Measurements from ENCODE around the gene CUL2. TPM values are rescaled to one million over a fixed set of nuclear protein-coding genes. Genes with fewer than 3 reads are reported as not detected.
"Not testable (repeated sequence)": the region's sequence is repeated elsewhere in the genome, so short reads cannot be mapped to it uniquely, and the experiment has no call there.

The CUL2 gene
- polyA plus RNA-seq, 2 donors: 5.3 to 11.3 TPM

- Histone ChIP-seq H3K9me3 (ENCODE audit: control insufficient read depth in 2 of 2, insufficient read depth in 1 of 2, low read depth in 1 of 2, low read length in 1 of 2) (no peaks in the 10 kb centered on the region), H3K4me3 (ENCODE audit: low read depth in 1 of 2, low read length in 2 of 2) (no peak overlapping the region), H3K4me1 (ENCODE audit: control insufficient read depth in 2 of 2, insufficient read depth in 2 of 2, low read length in 1 of 2) (peaks cover 0 to 3% of the 10 kb centered on the region in 2 donors), H3K27me3 (ENCODE audit: control insufficient read depth in 1 of 2, insufficient read depth in 2 of 2, low read length in 2 of 2) (no peaks in the 10 kb centered on the region), H3K27ac (ENCODE audit: low read depth in 2 of 2, low read length in 1 of 2) (no peak overlapping the region), H3K36me3 (ENCODE audit: control insufficient read depth in 2 of 2, insufficient read depth in 2 of 2, low read length in 1 of 2) (no peaks in the 10 kb centered on the region)
- WGBS, 2 donors: 74 to 78% methylated on average over 2 of the region's 2 CpGs
These were observed 94.2 kb downstream of the CUL2 start for GRCh38 chr10:34995925-34996324.

GRCh38 chr10:34994565-34995142 is 95.5 kb downstream of the CUL2 start:
- no peaks in the 10 kb centered on the region for H3K36me3 ChIP-seq (ENCODE audit: control insufficient read depth in 2 of 2, insufficient read depth in 2 of 2, low read length in 1 of 2)
- no peaks in the 10 kb centered on the region for H3K9me3 ChIP-seq (ENCODE audit: control insufficient read depth in 2 of 2, insufficient read depth in 1 of 2, low read depth in 1 of 2, low read length in 1 of 2)
- H3K4me1 ChIP-seq (ENCODE audit: control insufficient read depth in 2 of 2, insufficient read depth in 2 of 2, low read length in 1 of 2): peaks cover 0 to 3% of the 10 kb centered on the region in 2 donors
- H3K4me3 ChIP-seq (ENCODE audit: low read depth in 1 of 2, low read length in 2 of 2): no peak overlapping the region
- H3K27ac ChIP-seq (ENCODE audit: low read depth in 2 of 2, low read length in 1 of 2): peak overlapping the region in 1 of 2 donors; percentile 33
- 13 to 18% methylated on average over 7 of the region's 7 CpGs for WGBS, 2 donors
- H3K27me3 ChIP-seq (ENCODE audit: control insufficient read depth in 1 of 2, insufficient read depth in 2 of 2, low read length in 2 of 2): no peaks in the 10 kb centered on the region

GRCh38 chr10:34993782-34994181 is 96.4 kb downstream of the CUL2 start:
- Histone ChIP-seq H3K27ac (ENCODE audit: low read depth in 2 of 2, low read length in 1 of 2) (no peak overlapping the region), H3K4me3 (ENCODE audit: low read depth in 1 of 2, low read length in 2 of 2) (no peak overlapping the region), H3K4me1 (ENCODE audit: control insufficient read depth in 2 of 2, insufficient read depth in 2 of 2, low read length in 1 of 2) (peaks cover 0 to 3% of the 10 kb centered on the region in 2 donors), H3K9me3 (ENCODE audit: control insufficient read depth in 2 of 2, insufficient read depth in 1 of 2, low read depth in 1 of 2, low read length in 1 of 2) (no peaks in the 10 kb centered on the region), H3K27me3 (ENCODE audit: control insufficient read depth in 1 of 2, insufficient read depth in 2 of 2, low read length in 2 of 2) (no peaks in the 10 kb centered on the region), H3K36me3 (ENCODE audit: control insufficient read depth in 2 of 2, insufficient read depth in 2 of 2, low read length in 1 of 2) (no peaks in the 10 kb centered on the region)
- 91 to 93% methylated on average over 1 of the region's 1 CpG for WGBS, 2 donors

- WGBS, 2 donors: 76 to 96% methylated on average over 1 of the region's 1 CpG
- H3K4me1 ChIP-seq (ENCODE audit: control insufficient read depth in 2 of 2, insufficient read depth in 2 of 2, low read length in 1 of 2); H3K27ac ChIP-seq (ENCODE audit: low read depth in 2 of 2, low read length in 1 of 2); H3K4me3 ChIP-seq (ENCODE audit: low read depth in 1 of 2, low read length in 2 of 2); H3K9me3 ChIP-seq (ENCODE audit: control insufficient read depth in 2 of 2, insufficient read depth in 1 of 2, low read depth in 1 of 2, low read length in 1 of 2); H3K36me3 ChIP-seq (ENCODE audit: control insufficient read depth in 2 of 2, insufficient read depth in 2 of 2, low read length in 1 of 2); H3K27me3 ChIP-seq (ENCODE audit: control insufficient read depth in 1 of 2, insufficient read depth in 2 of 2, low read length in 2 of 2): not testable (repeated sequence)
These were observed 99.0 kb downstream of the CUL2 start for GRCh38 chr10:34991117-34991516.

- 52 to 69% methylated on average over 8 of the region's 8 CpGs for WGBS, 2 donors
- Histone ChIP-seq H3K27ac (ENCODE audit: low read depth in 2 of 2, low read length in 1 of 2) (peak overlapping the region; percentile 85 to 87), H3K36me3 (ENCODE audit: control insufficient read depth in 2 of 2, insufficient read depth in 2 of 2, low read length in 1 of 2) (no peaks in the 10 kb centered on the region), H3K4me3 (ENCODE audit: low read depth in 1 of 2, low read length in 2 of 2) (no peak overlapping the region), H3K27me3 (ENCODE audit: control insufficient read depth in 1 of 2, insufficient read depth in 2 of 2, low read length in 2 of 2) (no peaks in the 10 kb centered on the region), H3K4me1 (ENCODE audit: control insufficient read depth in 2 of 2, insufficient read depth in 2 of 2, low read length in 1 of 2) (no peaks in the 10 kb centered on the region), H3K9me3 (ENCODE audit: control insufficient read depth in 2 of 2, insufficient read depth in 1 of 2, low read depth in 1 of 2, low read length in 1 of 2) (peaks cover 0 to 2% of the 10 kb centered on the region in 2 donors)
These were observed 101.6 kb downstream of the CUL2 start for GRCh38 chr10:34988397-34989067.

GRCh38 chr10:34985823-34986222 is 104.3 kb downstream of the CUL2 start:
- H3K9me3 ChIP-seq (ENCODE audit: control insufficient read depth in 2 of 2, insufficient read depth in 1 of 2, low read depth in 1 of 2, low read length in 1 of 2): peaks cover 0 to 2% of the 10 kb centered on the region in 2 donors
- no peaks in the 10 kb centered on the region for H3K27me3 ChIP-seq (ENCODE audit: control insufficient read depth in 1 of 2, insufficient read depth in 2 of 2, low read length in 2 of 2)
- H3K36me3 ChIP-seq (ENCODE audit: control insufficient read depth in 2 of 2, insufficient read depth in 2 of 2, low read length in 1 of 2): no peaks in the 10 kb centered on the region
- H3K27ac ChIP-seq (ENCODE audit: low read depth in 2 of 2, low read length in 1 of 2): no peak overlapping the region
- no peaks in the 10 kb centered on the region for H3K4me1 ChIP-seq (ENCODE audit: control insufficient read depth in 2 of 2, insufficient read depth in 2 of 2, low read length in 1 of 2)
- WGBS, 2 donors: 61 to 72% methylated on average over 2 of the region's 2 CpGs
- H3K4me3 ChIP-seq (ENCODE audit: low read depth in 1 of 2, low read length in 2 of 2): no peak overlapping the region

- Histone ChIP-seq H3K27ac (ENCODE audit: low read depth in 2 of 2, low read length in 1 of 2) (no peak overlapping the region), H3K9me3 (ENCODE audit: control insufficient read depth in 2 of 2, insufficient read depth in 1 of 2, low read depth in 1 of 2, low read length in 1 of 2) (peaks cover 0 to 2% of the 10 kb centered on the region in 2 donors), H3K36me3 (ENCODE audit: control insufficient read depth in 2 of 2, insufficient read depth in 2 of 2, low read length in 1 of 2) (no peaks in the 10 kb centered on the region), H3K4me1 (ENCODE audit: control insufficient read depth in 2 of 2, insufficient read depth in 2 of 2, low read length in 1 of 2) (no peaks in the 10 kb centered on the region), H3K27me3 (ENCODE audit: control insufficient read depth in 1 of 2, insufficient read depth in 2 of 2, low read length in 2 of 2) (no peaks in the 10 kb centered on the region), H3K4me3 (ENCODE audit: low read depth in 1 of 2, low read length in 2 of 2) (no peak overlapping the region)
- WGBS, 2 donors: 98 to 100% methylated on average over 2 of the region's 2 CpGs
These were observed 105.0 kb downstream of the CUL2 start for GRCh38 chr10:34985146-34985545.

GRCh38 chr10:34981844-34982243 is 108.3 kb downstream of the CUL2 start:
- Histone ChIP-seq H3K27me3 (ENCODE audit: control insufficient read depth in 1 of 2, insufficient read depth in 2 of 2, low read length in 2 of 2) (no peaks in the 10 kb centered on the region), H3K36me3 (ENCODE audit: control insufficient read depth in 2 of 2, insufficient read depth in 2 of 2, low read length in 1 of 2) (no peaks in the 10 kb centered on the region), H3K4me1 (ENCODE audit: control insufficient read depth in 2 of 2, insufficient read depth in 2 of 2, low read length in 1 of 2) (no peaks in the 10 kb centered on the region), H3K4me3 (ENCODE audit: low read depth in 1 of 2, low read length in 2 of 2) (no peak overlapping the region), H3K9me3 (ENCODE audit: control insufficient read depth in 2 of 2, insufficient read depth in 1 of 2, low read depth in 1 of 2, low read length in 1 of 2) (peaks cover 0 to 2% of the 10 kb centered on the region in 2 donors), H3K27ac (ENCODE audit: low read depth in 2 of 2, low read length in 1 of 2) (no peak overlapping the region)
- 89 to 91% methylated on average over 2 of the region's 2 CpGs for WGBS, 2 donors

GRCh38 chr10:34979938-34980337 is 110.2 kb downstream of the CUL2 start:
- H3K9me3 ChIP-seq (ENCODE audit: control insufficient read depth in 2 of 2, insufficient read depth in 1 of 2, low read depth in 1 of 2, low read length in 1 of 2): no peaks in the 10 kb centered on the region
- H3K4me1 ChIP-seq (ENCODE audit: control insufficient read depth in 2 of 2, insufficient read depth in 2 of 2, low read length in 1 of 2): no peaks in the 10 kb centered on the region
- H3K4me3 ChIP-seq (ENCODE audit: low read depth in 1 of 2, low read length in 2 of 2): no peak overlapping the region
- no peak overlapping the region for H3K27ac ChIP-seq (ENCODE audit: low read depth in 2 of 2, low read length in 1 of 2)
- WGBS, 2 donors: 70 to 87% methylated on average over 2 of the region's 2 CpGs
- no peaks in the 10 kb centered on the region for H3K27me3 ChIP-seq (ENCODE audit: control insufficient read depth in 1 of 2, insufficient read depth in 2 of 2, low read length in 2 of 2)
- no peaks in the 10 kb centered on the region for H3K36me3 ChIP-seq (ENCODE audit: control insufficient read depth in 2 of 2, insufficient read depth in 2 of 2, low read length in 1 of 2)

- H3K4me3 ChIP-seq (ENCODE audit: low read depth in 1 of 2, low read length in 2 of 2): no peak overlapping the region
- H3K9me3 ChIP-seq (ENCODE audit: control insufficient read depth in 2 of 2, insufficient read depth in 1 of 2, low read depth in 1 of 2, low read length in 1 of 2): no peaks in the 10 kb centered on the region
- H3K4me1 ChIP-seq (ENCODE audit: control insufficient read depth in 2 of 2, insufficient read depth in 2 of 2, low read length in 1 of 2): peaks cover 0 to under 1% of the 10 kb centered on the region in 2 donors
- no peaks in the 10 kb centered on the region for H3K36me3 ChIP-seq (ENCODE audit: control insufficient read depth in 2 of 2, insufficient read depth in 2 of 2, low read length in 1 of 2)
- H3K27ac ChIP-seq (ENCODE audit: low read depth in 2 of 2, low read length in 1 of 2): no peak overlapping the region
- H3K27me3 ChIP-seq (ENCODE audit: control insufficient read depth in 1 of 2, insufficient read depth in 2 of 2, low read length in 2 of 2): no peaks in the 10 kb centered on the region
- WGBS, 2 donors: 79 to 82% methylated on average over 7 of the region's 7 CpGs
These were observed 112.1 kb downstream of the CUL2 start for GRCh38 chr10:34978080-34978479.

All from esophagus (tissue), 2 donors.